Measurements from ENCODE around the gene SYNGAP1. TPM values are rescaled to one million over a fixed set of nuclear protein-coding genes. Genes with fewer than 3 reads are reported as not detected.

The SYNGAP1 gene
- total RNA-seq, 3 donors from 2014 or later (not counting 1 experiment from before 2014, with no cell fraction given), result 43.5 to 61.6 (median 55.8) TPM

GRCh38 chr6:33390173-33390572, 29.7 kb upstream of the SYNGAP1 start:
- H3K27ac Mint-ChIP-seq, result peak overlapping the region; percentile 93

DNA sequence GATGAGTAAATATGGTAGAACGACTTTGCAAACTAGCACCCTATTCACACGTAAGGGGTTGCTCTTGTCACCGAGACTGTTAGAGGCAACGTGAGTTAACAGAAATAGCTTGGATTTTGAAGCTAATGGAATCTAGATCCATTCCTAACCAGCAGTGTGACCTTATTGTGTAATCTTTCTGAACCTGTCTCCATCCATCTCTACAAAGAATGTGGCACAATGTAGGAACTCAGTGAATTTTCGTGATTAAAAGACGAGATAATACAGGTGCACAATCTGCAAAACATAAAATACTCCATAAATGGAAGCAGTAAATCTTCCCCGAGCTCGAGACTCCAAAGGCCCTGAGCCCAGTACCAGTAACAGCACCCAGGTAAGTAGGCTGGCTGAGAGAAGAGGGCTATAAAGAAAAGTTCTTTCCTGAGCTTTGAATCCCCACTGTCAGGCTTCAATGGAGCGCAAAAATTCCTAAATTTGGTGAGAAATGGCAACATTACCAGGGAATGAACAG, 29.0 kb upstream of the SYNGAP1 start:
- no peak for TF ChIP-seq CTCF (IDR thresholded peaks at IDR 0.05)
- no peak for DNase-seq
- H3K4me3 Mint-ChIP-seq, result peak overlapping the region; percentile 92
- H3K4me1 Mint-ChIP-seq, result peaks cover 25 to 29% of the 10 kb centered on the region in 2 donors
- Histone ChIP-seq H3K9me3 (ENCODE audit: control insufficient read depth, insufficient read depth, low read length) (no peaks in the 10 kb centered on the region), H3K4me1 (ENCODE audit: control insufficient read depth, insufficient read depth, low read length) (peaks cover 18% of the 10 kb centered on the region), H3K36me3 (ENCODE audit: control insufficient read depth, insufficient read depth, low read length) (no peaks in the 10 kb centered on the region), H3K27ac (ENCODE audit: low read length) (peak overlapping the region; percentile 81), H3K4me3 (ENCODE audit: low read length) (no peak overlapping the region), H3K27me3 (ENCODE audit: control insufficient read depth, insufficient read depth, low read length) (no peaks in the 10 kb centered on the region)
- WGBS (ENCODE audit: insufficient coverage), result 76% methylated on average over 9 of the region's 9 CpGs
- no peak for ATAC-seq
- intact Hi-C loops (cut with micrococcal nuclease), result loop anchor here (1.0 to 2.0 kb wide), 8 partner anchors 19 to 157 kb away; partner anchors contain the start of genes CUTA, TAPBP and ZBTB9
- peak overlapping the region; percentile 93 for H3K27ac Mint-ChIP-seq
- no peaks in the 10 kb centered on the region for H3K27me3 Mint-ChIP-seq (ENCODE audit: low read depth in 2 of 2)
- H3K36me3 Mint-ChIP-seq, result no peaks in the 10 kb centered on the region
- no peaks in the 10 kb centered on the region for H3K9me3 Mint-ChIP-seq

More at GRCh38 chr6:33390173-33390572, 29.7 kb upstream of the SYNGAP1 start:
- intact Hi-C loops (cut with micrococcal nuclease), result loop anchor here (2.0 kb wide), 2 partner anchors 29 to 37 kb away; partner anchors contain the start of gene CUTA
- Histone ChIP-seq H3K9me3 (ENCODE audit: control insufficient read depth, insufficient read depth, low read length) (no peaks in the 10 kb centered on the region), H3K36me3 (ENCODE audit: control insufficient read depth, insufficient read depth, low read length) (no peaks in the 10 kb centered on the region), H3K27ac (ENCODE audit: low read length) (peak overlapping the region; percentile 81), H3K27me3 (ENCODE audit: control insufficient read depth, insufficient read depth, low read length) (no peaks in the 10 kb centered on the region), H3K4me3 (ENCODE audit: low read length) (no peak overlapping the region), H3K4me1 (ENCODE audit: control insufficient read depth, insufficient read depth, low read length) (peaks cover 18% of the 10 kb centered on the region)
- no CpG with 5 or more reads among the region's 2 CpGs for WGBS (ENCODE audit: insufficient coverage)
- Mint-ChIP-seq H3K36me3 (no peaks in the 10 kb centered on the region), H3K27me3 (ENCODE audit: low read depth in 2 of 2) (no peaks in the 10 kb centered on the region), H3K4me3 (no peak overlapping the region), H3K9me3 (no peaks in the 10 kb centered on the region), H3K4me1 (peaks cover 25 to 29% of the 10 kb centered on the region in 2 donors)
- no peak for TF ChIP-seq CTCF (IDR thresholded peaks at IDR 0.05)
- ATAC-seq (no peak), DNase-seq (no peak)

DNA sequence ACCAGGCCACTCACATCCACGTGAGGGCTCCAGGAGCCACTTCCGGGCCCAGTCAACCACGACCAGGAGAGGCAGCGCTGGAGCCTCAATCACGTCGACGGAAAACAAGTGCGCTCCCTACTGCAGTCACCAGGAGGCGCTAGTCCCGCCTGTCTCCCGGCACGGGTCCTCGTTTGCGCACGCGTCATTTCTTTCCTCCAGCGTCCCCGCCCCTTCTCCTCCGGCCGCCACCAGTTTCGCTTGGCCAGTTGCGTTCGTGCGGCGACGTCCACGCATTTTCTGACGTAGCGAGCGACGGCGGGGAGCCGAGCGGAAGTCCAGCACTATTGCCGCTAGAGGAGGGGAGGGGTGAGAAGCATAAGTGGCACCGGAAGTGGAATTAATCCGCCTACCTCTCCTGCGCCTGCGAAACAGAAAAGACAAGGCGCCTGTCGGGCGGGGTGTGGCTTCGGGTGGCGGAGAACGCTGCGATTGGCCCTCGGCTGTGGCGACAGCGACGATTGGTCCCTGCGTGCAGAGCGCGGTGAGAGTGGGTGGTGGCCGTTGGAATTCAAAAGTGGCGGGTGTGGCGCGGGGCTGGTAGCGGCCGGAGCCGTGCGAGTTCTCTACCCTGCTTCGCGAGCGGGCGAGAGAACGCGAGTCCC, 28.5 kb upstream of the SYNGAP1 start, which contains the start of gene KIFC1:
Gene KIFC1 (plus strand): TSS at position 546 of the 644 bp plus-strand sequence. CDS start 163 bp downstream, outside the sequence.
- under 1% methylated on average over 67 of the region's 67 CpGs for WGBS (ENCODE audit: insufficient coverage)

More for the DNA sequence above, 28.5 kb upstream of the SYNGAP1 start, which contains the start of gene KIFC1:
- DNase-seq (peak; percentile 99 to 100), ATAC-seq (peak; percentile 87 to 96 (median 88))
- H3K36me3 Mint-ChIP-seq, result no peaks in the 10 kb centered on the region
- no peaks in the 10 kb centered on the region for H3K36me3 ChIP-seq (ENCODE audit: control insufficient read depth, insufficient read depth, low read length)
- H3K9me3 ChIP-seq (ENCODE audit: control insufficient read depth, insufficient read depth, low read length), result no peaks in the 10 kb centered on the region
- intact Hi-C loops (cut with micrococcal nuclease), result loop anchor here (1.0 to 2.0 kb wide), 8 partner anchors 19 to 157 kb away; partner anchors contain the start of genes CUTA, TAPBP and ZBTB9
- peak; percentile 96 for TF ChIP-seq CTCF (IDR thresholded peaks at IDR 0.05)
- H3K27me3 Mint-ChIP-seq (ENCODE audit: low read depth in 2 of 2), result no peaks in the 10 kb centered on the region
- peak within 1 kb of the TSS; percentile 93 for H3K27ac Mint-ChIP-seq
- H3K27me3 ChIP-seq (ENCODE audit: control insufficient read depth, insufficient read depth, low read length), result no peaks in the 10 kb centered on the region
- peaks cover 18% of the 10 kb centered on the region for H3K4me1 ChIP-seq (ENCODE audit: control insufficient read depth, insufficient read depth, low read length)
- H3K4me1 Mint-ChIP-seq, result peaks cover 25 to 29% of the 10 kb centered on the region in 2 donors
- peak within 1 kb of the TSS; percentile 85 for H3K27ac ChIP-seq (ENCODE audit: low read length)
- H3K4me3 Mint-ChIP-seq, result peak within 1 kb of the TSS; percentile 92
- H3K4me3 ChIP-seq (ENCODE audit: low read length), result peak within 1 kb of the TSS; percentile 67
- H3K9me3 Mint-ChIP-seq, result no peaks in the 10 kb centered on the region
